IPS-20b (cell line): ENCODE measurements around the gene FSD1.

Experiments
- H3K27ac ChIP-seq: one replicate; pipeline ENCODE4 v1.5.1; 2013; ENCODE audit warnings: low read length
- H3K27me3 ChIP-seq: 2 replicates; pipeline ENCODE4 v1.6.1; 2013; ENCODE audit warnings: mild to moderate bottlenecking, low read length, inconsistent platforms; ENCODE audit not compliant: insufficient read depth
- H3K36me3 ChIP-seq: 2 replicates; pipeline ENCODE4 v1.6.1; 2013; ENCODE audit warnings: low read depth, mild to moderate bottlenecking, inconsistent platforms, low read length, moderate library complexity; ENCODE audit not compliant: insufficient read depth
- H3K4me1 ChIP-seq: 2 replicates; pipeline ENCODE4 v1.6.1; 2013; ENCODE audit warnings: mild to moderate bottlenecking, control low read depth, inconsistent platforms, low read length, moderate library complexity; ENCODE audit not compliant: insufficient read depth
- H3K4me3 ChIP-seq: 2 replicates; pipeline ENCODE4 v1.5.1; 2013; ENCODE audit warnings: mild to moderate bottlenecking, low read length, inconsistent platforms
- H3K9ac ChIP-seq: 2 replicates; pipeline ENCODE4 v1.6.1; 2013; ENCODE audit warnings: low read depth, mild to moderate bottlenecking, inconsistent platforms, low read length, moderate library complexity
- H3K9me3 ChIP-seq: 2 replicates; pipeline ENCODE4 v1.6.1; 2013; ENCODE audit warnings: mild to moderate bottlenecking, low read depth, low read length, inconsistent platforms; ENCODE audit not compliant: insufficient read depth

FSD1 gene

DNA sequence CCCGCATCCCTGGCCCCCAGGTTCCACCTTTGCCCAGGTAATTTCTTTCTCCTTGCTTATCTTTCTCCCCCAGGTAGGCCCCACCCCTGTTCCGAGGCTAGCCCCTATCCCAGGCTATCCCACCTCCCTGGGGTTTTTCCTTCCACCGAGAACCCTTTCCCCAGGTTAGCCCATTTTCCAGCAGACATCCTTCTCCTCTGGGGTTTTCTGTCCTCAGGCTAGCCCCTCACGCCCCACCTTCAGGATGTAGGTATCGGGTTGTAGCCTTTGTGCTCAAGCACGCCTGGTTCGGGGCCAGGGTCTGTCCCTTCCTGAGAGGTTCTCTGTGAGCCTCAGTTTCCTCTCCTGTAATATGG, 837 bp downstream of the FSD1 start:
- H3K9me3 ChIP-seq = no peaks in the 10 kb centered on the region
- H3K4me1 ChIP-seq = 0 out of 2 replicates have a peak, but pooled peaks cover 2% of the 10 kb centered on the region
- peak overlapping the region; percentile 40; the same call in 1 of the 2 replicates for H3K4me3 ChIP-seq
- no peak overlapping the region for H3K27ac ChIP-seq
- H3K36me3 ChIP-seq = peaks cover 20% of the 10 kb centered on the region
- H3K9ac ChIP-seq = no peak overlapping the region
- no peaks in the 10 kb centered on the region for H3K27me3 ChIP-seq

DNA sequence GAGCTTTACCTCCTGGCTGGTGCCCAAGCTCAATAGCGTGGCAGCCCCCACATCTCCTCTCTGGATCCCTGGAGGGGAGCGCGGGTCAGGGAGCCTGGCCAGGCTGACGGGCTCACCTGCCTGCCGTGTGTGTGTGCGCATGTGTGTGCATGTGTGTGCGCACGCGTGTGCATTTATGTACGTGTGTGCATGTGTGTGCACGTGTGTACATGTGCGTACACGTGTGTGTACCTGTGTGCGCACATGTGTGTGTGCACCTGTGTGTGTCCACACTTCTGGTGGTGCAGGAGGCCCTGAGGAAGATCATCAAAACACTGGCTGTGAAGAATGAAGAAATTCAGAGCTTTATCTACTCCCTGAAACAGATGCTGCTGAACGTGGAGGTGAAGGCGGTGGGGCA, 1.3 kb downstream of the FSD1 start:
- Histone ChIP-seq H3K27me3 (no peaks in the 10 kb centered on the region), H3K27ac (no peak overlapping the region), H3K9ac (no peak overlapping the region), H3K4me1 (0 out of 2 replicates have a peak, but pooled peaks cover 2% of the 10 kb centered on the region), H3K4me3 (no peak overlapping the region), H3K9me3 (no peaks in the 10 kb centered on the region), H3K36me3 (peaks cover 24% of the 10 kb centered on the region)

- peaks cover 43% of the 10 kb centered on the region for H3K36me3 ChIP-seq
- H3K4me1 ChIP-seq = no peaks in the 10 kb centered on the region
- H3K9me3 ChIP-seq = no peaks in the 10 kb centered on the region
- no peak overlapping the region for H3K27ac ChIP-seq
- H3K9ac ChIP-seq = no peak overlapping the region
- H3K27me3 ChIP-seq = no peaks in the 10 kb centered on the region
- H3K4me3 ChIP-seq = no peak overlapping the region
Observed at GRCh38 chr19:4310247-4311121, 6.1 kb downstream of the FSD1 start.

DNA sequence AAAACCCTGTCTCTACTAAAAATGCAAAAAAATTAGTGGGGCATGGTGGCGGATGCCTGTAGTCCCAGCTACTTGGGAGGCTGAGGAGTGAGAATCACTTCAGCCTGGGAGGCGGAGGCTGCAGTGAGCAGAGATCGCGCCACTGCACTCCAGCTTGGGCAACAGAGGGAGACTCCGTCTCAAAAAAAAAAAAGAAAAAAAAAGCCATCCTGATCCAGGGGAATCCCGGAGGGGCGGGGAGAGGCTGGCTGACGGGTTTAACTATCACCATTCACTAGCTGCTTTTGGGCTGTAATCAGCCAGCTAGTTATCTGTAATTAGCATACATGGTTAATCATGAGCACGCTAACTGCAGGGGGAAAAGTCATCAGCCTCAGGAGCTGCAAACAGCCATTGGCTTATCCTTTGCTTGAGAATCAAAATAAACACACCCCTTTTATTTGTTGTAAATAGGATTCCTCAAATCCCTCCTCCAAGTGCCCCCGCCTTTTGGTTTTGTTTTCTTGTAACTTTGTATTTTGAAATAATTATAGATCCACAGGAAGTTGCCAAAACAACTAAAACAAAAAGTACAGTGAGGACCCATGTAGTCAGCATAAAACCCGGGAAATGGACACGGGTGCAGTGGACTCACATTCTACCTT, 9.6 kb downstream of the FSD1 start:
- 0 out of 2 replicates have a peak, but pooled peaks cover 3% of the 10 kb centered on the region for H3K9me3 ChIP-seq
- H3K4me1 ChIP-seq = no peaks in the 10 kb centered on the region
- no peak overlapping the region for H3K27ac ChIP-seq
- H3K4me3 ChIP-seq = no peak overlapping the region
- H3K36me3 ChIP-seq = peaks cover 49% of the 10 kb centered on the region
- no peak overlapping the region for H3K9ac ChIP-seq
- no peaks in the 10 kb centered on the region for H3K27me3 ChIP-seq

GRCh38 chr19:4316956-4317355, 12.6 kb downstream of the FSD1 start:
- H3K9me3 ChIP-seq = peaks cover 20% of the 10 kb centered on the region
- H3K36me3 ChIP-seq = peaks cover 29% of the 10 kb centered on the region; the same call in 1 of the 2 replicates

GRCh38 chr19:4318460-4318859, 14.1 kb downstream of the FSD1 start:
- Histone ChIP-seq H3K4me3 (no peak overlapping the region), H3K9ac (no peak overlapping the region), H3K36me3 (peaks cover 29% of the 10 kb centered on the region; the same call in 1 of the 2 replicates), H3K27me3 (no peaks in the 10 kb centered on the region), H3K27ac (no peak overlapping the region), H3K4me1 (no peaks in the 10 kb centered on the region), H3K9me3 (peaks cover 20% of the 10 kb centered on the region)

More at GRCh38 chr19:4316956-4317355, 12.6 kb downstream of the FSD1 start:
- H3K9ac ChIP-seq = no peak overlapping the region
- no peak overlapping the region for H3K4me3 ChIP-seq
- H3K4me1 ChIP-seq = no peaks in the 10 kb centered on the region
- H3K27ac ChIP-seq = no peak overlapping the region
- no peaks in the 10 kb centered on the region for H3K27me3 ChIP-seq

- Histone ChIP-seq H3K4me1 (no peaks in the 10 kb centered on the region), H3K27ac (no peak overlapping the region), H3K27me3 (no peaks in the 10 kb centered on the region), H3K9me3 (peaks cover 20% of the 10 kb centered on the region), H3K9ac (no peak overlapping the region), H3K4me3 (no peak overlapping the region), H3K36me3 (peaks cover 26% of the 10 kb centered on the region; the same call in 1 of the 2 replicates)
Observed at GRCh38 chr19:4319067-4319718, 14.8 kb downstream of the FSD1 start.

DNA sequence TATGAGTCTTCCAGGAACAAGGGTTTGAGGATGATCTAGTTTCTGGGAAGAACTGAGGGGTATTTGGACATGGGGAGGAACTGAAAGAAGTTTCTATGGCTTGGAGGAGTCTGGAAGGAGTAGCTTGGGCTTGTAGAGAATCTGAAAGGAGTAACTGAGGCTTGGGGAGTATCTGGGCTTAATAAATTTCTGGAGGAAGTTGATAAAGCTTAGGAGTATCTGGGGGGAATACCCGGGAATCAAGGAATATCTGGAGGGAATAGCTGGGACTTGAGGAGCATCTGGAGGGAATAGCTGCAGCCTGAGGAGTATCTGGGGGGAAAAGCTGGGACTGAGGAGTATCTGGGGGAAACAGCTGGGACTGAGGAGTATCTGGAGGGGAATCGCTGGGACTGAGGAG, 16.0 kb downstream of the FSD1 start:
- Histone ChIP-seq H3K4me1 (no peaks in the 10 kb centered on the region), H3K9me3 (peaks cover 20% of the 10 kb centered on the region), H3K36me3 (peaks cover 21% of the 10 kb centered on the region; the same call in 1 of the 2 replicates), H3K27me3 (no peaks in the 10 kb centered on the region), H3K4me3 (no peak overlapping the region), H3K27ac (no peak overlapping the region), H3K9ac (no peak overlapping the region)

- Histone ChIP-seq H3K27me3 (no peaks in the 10 kb centered on the region), H3K27ac (no peak overlapping the region), H3K36me3 (peaks cover 11% of the 10 kb centered on the region; the same call in 1 of the 2 replicates), H3K9me3 (peaks cover 20% of the 10 kb centered on the region), H3K4me1 (0 out of 2 replicates have a peak, but pooled peaks cover 2% of the 10 kb centered on the region), H3K9ac (no peak overlapping the region), H3K4me3 (no peak overlapping the region)
Observed at GRCh38 chr19:4322942-4323665, 18.7 kb downstream of the FSD1 start.

GRCh38 chr19:4323692-4324091, 19.3 kb downstream of the FSD1 start:
- Histone ChIP-seq H3K36me3 (peaks cover 5% of the 10 kb centered on the region; the same call in 1 of the 2 replicates), H3K27ac (no peak overlapping the region), H3K4me1 (0 out of 2 replicates have a peak, but pooled peaks cover 2% of the 10 kb centered on the region), H3K4me3 (no peak overlapping the region), H3K9me3 (peaks cover 20% of the 10 kb centered on the region), H3K9ac (no peak overlapping the region), H3K27me3 (no peaks in the 10 kb centered on the region)

GRCh38 chr19:4324228-4324627, 19.8 kb downstream of the FSD1 start:
- no peaks in the 10 kb centered on the region for H3K36me3 ChIP-seq
- no peaks in the 10 kb centered on the region for H3K27me3 ChIP-seq
- H3K9ac ChIP-seq = no peak overlapping the region
- peaks cover 15% of the 10 kb centered on the region for H3K9me3 ChIP-seq
- H3K27ac ChIP-seq = no peak overlapping the region
- no peak overlapping the region for H3K4me3 ChIP-seq
- 0 out of 2 replicates have a peak, but pooled peaks cover 2% of the 10 kb centered on the region for H3K4me1 ChIP-seq
